Activated CD8-positive, alpha-beta T cell treated with anti-CD3 and anti-CD28 coated beads, Interleukin-2, amount 10 ng/mL, durations not matched to agents 7 days and 5 days (primary cell): Measurements from ENCODE around the gene KRTAP3-3. TPM values are rescaled to one million over a fixed set of nuclear protein-coding genes. Genes with fewer than 3 reads are reported as not detected.

Experiments used
- ATAC-seq: fragments of 150-1000 bp; cut with Tn5 transposase; one replicate; pipeline ENCODE4 v1.10.0; 2021; ENCODE audit warnings: moderate library complexity
- CTCF ChIA-PET: fragments of 350-600 bp; sonication (Branson Sonifier 250); formaldehyde crosslinking; loops from one replicate; lab custom pipeline; 2021; ENCODE audit warnings: antibody characterized with exemption; lab: Charles Lee
- POLR2A ChIA-PET: fragments of 350-600 bp; sonication (Branson Sonifier 250); formaldehyde crosslinking; loops from one replicate; lab custom pipeline; 2021; ENCODE audit warnings: antibody characterized with exemption; lab: Charles Lee
- DNase-seq: peaks from one replicate; pipeline ENCODE4 v3.0.0-alpha.2; 2020
- H3K27ac Mint-ChIP-seq: one replicate; pipeline ENCODE4 v1.8.0; 2021; ENCODE audit warnings: mild to moderate bottlenecking, mixed read lengths
- H3K27me3 Mint-ChIP-seq: one replicate; pipeline ENCODE4 v1.8.0; 2021; ENCODE audit warnings: low read depth, mixed read lengths
- H3K36me3 Mint-ChIP-seq: one replicate; pipeline ENCODE4 v1.8.0; 2021; ENCODE audit warnings: low read depth, mixed read lengths
- H3K4me1 Mint-ChIP-seq: one replicate; pipeline ENCODE4 v1.8.0; 2021; ENCODE audit warnings: low read depth, mixed read lengths
- H3K4me3 Mint-ChIP-seq: one replicate; pipeline ENCODE4 v1.8.0; 2021; ENCODE audit warnings: mild to moderate bottlenecking, mixed read lengths
- H3K9me3 Mint-ChIP-seq: one replicate; pipeline ENCODE4 v1.8.0; 2022; ENCODE audit warnings: mixed read lengths; ENCODE audit not compliant: insufficient read depth
- total RNA-seq, 2 experiments: library from RNA; stranded (reverse); gene quantifications; one replicate each; pipeline ENCODE4 v1.2.3, GENCODE V29; 2021

The KRTAP3-3 gene
- total RNA-seq, 2 experiments from 2014 or later = not detected

DNA sequence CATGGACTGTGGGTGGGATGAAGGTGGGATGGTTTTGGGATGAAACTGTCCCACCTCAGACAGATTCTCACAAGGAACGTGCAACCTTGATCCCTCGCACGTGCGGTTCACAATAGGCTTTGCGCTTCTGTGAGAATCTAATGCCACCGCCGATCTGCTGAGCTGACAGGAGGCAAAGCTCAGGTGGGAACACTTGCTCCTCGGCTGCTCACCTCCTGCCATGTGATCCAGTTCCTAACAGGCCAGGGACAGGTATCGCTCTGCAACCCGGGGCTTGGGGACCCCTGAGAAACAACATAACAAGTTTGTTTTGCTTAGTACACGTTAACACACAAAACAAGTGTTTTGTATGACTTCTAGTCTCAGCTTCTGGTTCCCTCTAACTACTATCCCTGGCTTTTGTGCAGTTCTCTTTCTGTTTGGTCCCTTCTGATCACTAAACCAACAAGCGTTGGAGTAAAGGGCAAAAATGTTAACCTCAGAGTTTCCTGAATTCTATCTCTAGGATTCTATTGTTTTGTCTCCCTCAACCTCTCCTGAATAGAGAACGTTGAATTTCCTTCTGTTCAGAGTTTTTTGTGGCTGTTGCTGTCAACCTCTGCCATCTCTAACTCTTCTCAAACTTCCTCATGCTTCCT lies 22.7 kb upstream of the KRTAP3-3 start:
- ATAC-seq = no peak
- Mint-ChIP-seq H3K4me1 (no peaks in the 10 kb centered on the region), H3K4me3 (no peak overlapping the region), H3K27ac (no peak overlapping the region), H3K27me3 (peaks cover 10% of the 10 kb centered on the region), H3K36me3 (no peaks in the 10 kb centered on the region), H3K9me3 (no peaks in the 10 kb centered on the region)
- DNase-seq = no peak
- ChIA-PET CTCF (interaction anchor here (1.5 kb wide), 1 partner anchor 8 kb away, joined by 3 read pairs; no protein-coding TSS in a partner anchor), POLR2A (no interaction called here)

DNA sequence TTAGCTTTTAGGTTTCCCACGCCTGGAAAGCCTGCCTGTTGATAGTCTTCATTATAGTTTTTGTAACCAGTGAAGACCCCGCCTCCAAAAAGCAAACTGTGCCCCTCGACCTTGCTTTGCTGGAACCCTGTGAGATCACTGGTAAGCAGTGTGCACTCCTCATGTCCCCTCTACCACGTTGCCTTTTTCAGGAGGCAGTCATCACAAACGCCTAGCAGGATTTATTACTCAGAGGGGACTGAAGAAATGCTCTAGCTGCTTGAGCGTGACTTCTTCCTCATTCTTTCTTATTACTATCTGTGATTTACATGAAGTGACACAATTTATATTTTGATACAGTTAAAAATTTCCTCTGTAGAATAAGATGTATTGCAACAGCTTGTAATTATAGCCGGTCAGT lies 21.5 kb upstream of the KRTAP3-3 start:
- H3K27ac Mint-ChIP-seq = no peak overlapping the region
- CTCF ChIA-PET = interaction anchor here (1.5 kb wide), 1 partner anchor 9 kb away, joined by 3 read pairs; no protein-coding TSS in a partner anchor
- H3K9me3 Mint-ChIP-seq = no peaks in the 10 kb centered on the region
- DNase-seq (no peak), ATAC-seq (no peak)
- POLR2A ChIA-PET = no interaction called here
- no peak overlapping the region for H3K4me3 Mint-ChIP-seq
- peaks cover 8% of the 10 kb centered on the region for H3K27me3 Mint-ChIP-seq
- H3K4me1 Mint-ChIP-seq = no peaks in the 10 kb centered on the region
- H3K36me3 Mint-ChIP-seq = no peaks in the 10 kb centered on the region

DNA sequence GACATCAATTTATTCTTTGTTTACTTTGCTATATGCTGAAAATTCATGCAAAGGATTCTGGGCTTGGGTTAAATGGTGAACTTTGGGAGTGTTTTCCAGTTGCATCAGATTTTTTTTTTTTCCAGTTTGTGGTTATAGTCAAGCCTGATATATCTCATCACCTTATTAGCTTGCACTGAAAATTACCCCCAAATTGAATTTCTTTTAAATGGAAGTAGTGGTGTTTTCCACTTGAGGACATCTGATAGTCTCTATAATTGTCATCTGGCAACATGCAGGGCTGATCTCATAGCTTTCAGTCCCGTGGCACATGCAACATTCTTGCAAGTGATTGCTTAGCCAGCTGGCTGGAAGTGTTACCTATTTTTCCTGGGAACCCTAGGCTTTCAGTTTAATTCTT lies 19.6 kb upstream of the KRTAP3-3 start:
- no peak for ATAC-seq
- peaks cover 10% of the 10 kb centered on the region for H3K27me3 Mint-ChIP-seq
- CTCF ChIA-PET = no interaction called here
- no peak overlapping the region for H3K4me3 Mint-ChIP-seq
- no peak for DNase-seq
- H3K36me3 Mint-ChIP-seq = no peaks in the 10 kb centered on the region
- no peaks in the 10 kb centered on the region for H3K9me3 Mint-ChIP-seq
- H3K4me1 Mint-ChIP-seq = no peaks in the 10 kb centered on the region
- H3K27ac Mint-ChIP-seq = no peak overlapping the region
- POLR2A ChIA-PET = no interaction called here

DNA sequence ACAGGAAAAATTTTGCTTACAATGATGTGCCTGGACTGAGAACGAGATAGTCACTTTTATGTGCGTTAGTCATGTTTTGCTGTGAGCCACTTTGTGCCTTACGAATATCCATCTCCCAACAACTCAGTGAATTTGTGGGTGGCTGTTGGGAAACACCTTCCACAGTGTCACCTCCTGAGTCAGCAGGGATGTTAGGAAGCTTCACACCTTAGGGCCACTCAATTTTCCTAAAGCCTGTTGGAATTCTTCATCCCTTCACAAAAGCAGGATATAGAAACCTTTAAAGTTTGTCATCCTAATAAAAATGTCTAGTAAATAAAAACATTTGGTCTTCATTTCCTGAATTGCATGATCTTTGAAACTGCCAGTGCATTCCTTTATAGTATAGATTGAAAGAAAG lies 19.2 kb upstream of the KRTAP3-3 start:
- no peak overlapping the region for H3K27ac Mint-ChIP-seq
- H3K4me1 Mint-ChIP-seq = no peaks in the 10 kb centered on the region
- ChIA-PET CTCF (no interaction called here), POLR2A (no interaction called here)
- H3K27me3 Mint-ChIP-seq = peaks cover 10% of the 10 kb centered on the region
- no peak overlapping the region for H3K4me3 Mint-ChIP-seq
- no peaks in the 10 kb centered on the region for H3K36me3 Mint-ChIP-seq
- ATAC-seq (no peak), DNase-seq (no peak)
- no peaks in the 10 kb centered on the region for H3K9me3 Mint-ChIP-seq

DNA sequence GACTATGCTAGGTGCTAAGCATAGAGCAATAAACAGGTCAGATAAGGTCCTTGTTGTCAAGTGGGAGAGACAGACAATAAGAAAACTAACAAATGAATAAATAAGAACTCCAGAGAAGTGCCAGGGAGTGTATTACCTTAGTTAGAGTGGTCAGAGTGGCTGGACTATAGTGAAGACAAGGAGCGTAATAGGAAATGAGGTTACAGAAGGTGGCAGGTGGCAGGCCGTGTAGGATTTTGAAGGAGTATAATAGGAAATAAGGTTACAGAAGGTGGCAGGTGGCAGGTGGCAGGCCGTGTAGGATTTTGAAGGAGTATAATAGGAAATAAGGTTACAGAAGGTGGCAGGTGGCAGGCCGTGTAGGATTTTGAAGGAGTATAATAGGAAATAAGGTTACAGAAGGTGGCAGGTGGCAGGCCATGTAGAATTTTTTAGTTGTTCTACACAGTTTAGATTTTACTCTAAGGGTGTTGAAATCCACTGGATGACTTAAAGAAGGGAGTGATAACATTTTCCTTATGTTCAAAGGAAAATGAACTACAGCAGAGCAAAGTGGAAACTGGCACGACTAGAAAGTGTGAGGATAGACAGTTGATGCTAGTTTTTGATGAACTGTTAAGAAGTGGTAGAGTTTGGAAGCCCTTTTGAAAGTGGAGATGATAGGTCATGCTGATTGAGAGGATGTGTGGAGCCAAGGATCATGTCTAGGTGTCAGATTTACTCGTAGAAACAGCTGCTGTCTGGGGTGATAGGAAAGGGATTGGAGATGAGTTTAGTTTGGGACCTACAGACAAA lies 18.6 kb upstream of the KRTAP3-3 start:
- no peaks in the 10 kb centered on the region for H3K4me1 Mint-ChIP-seq
- DNase-seq (no peak), ATAC-seq (no peak)
- H3K27me3 Mint-ChIP-seq = peaks cover 10% of the 10 kb centered on the region
- ChIA-PET POLR2A (no interaction called here), CTCF (no interaction called here)
- H3K9me3 Mint-ChIP-seq = no peaks in the 10 kb centered on the region
- H3K27ac Mint-ChIP-seq = no peak overlapping the region
- H3K4me3 Mint-ChIP-seq = no peak overlapping the region
- H3K36me3 Mint-ChIP-seq = no peaks in the 10 kb centered on the region

DNA sequence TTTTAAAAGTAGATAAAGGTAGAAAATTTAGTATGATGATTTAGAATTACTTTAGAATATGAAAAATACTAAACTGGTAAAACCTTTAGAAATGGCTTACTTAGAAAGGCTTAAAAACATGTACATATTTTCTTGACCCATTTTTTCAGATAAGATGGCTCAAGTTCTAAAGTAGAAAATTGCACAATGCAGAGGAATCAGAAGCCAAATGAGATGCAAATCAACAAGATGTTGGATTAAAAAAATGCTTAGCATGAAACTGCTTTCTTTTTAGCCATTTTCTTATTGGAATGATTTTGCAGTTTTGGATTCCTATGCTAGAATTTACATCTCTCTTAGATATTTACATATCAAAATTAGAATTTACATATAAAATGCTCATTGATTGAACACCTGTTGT lies 16.5 kb upstream of the KRTAP3-3 start:
- Mint-ChIP-seq H3K4me3 (no peak overlapping the region), H3K36me3 (no peaks in the 10 kb centered on the region), H3K27ac (no peak overlapping the region), H3K4me1 (no peaks in the 10 kb centered on the region), H3K9me3 (no peaks in the 10 kb centered on the region), H3K27me3 (peaks cover 10% of the 10 kb centered on the region)
- CTCF ChIA-PET = no interaction called here
- DNase-seq = no peak
- no peak for ATAC-seq
- POLR2A ChIA-PET = interaction anchor here (0.6 kb wide), 1 partner anchor 14 kb away, joined by 3 read pairs; no protein-coding TSS in a partner anchor

DNA sequence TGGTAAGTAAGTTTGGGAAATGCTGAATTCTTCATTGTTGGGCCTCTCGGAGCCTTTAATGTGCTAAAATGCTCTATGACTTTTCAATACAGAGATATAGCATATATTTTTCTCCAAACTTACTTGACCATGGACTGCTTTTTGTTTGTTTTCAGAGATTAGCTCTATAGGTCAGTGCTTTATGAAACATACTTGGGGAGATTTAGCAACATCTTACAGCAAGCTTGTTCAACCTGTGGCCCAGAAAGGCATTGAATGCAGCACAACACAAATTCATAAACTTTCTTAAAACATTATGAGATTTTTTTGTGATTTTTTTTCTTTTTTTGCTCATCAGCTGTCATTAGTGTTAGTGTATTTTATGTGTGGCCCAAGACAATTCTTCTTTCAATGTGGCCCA lies 16.0 kb upstream of the KRTAP3-3 start:
- DNase-seq (no peak), ATAC-seq (no peak)
- no peaks in the 10 kb centered on the region for H3K9me3 Mint-ChIP-seq
- H3K4me3 Mint-ChIP-seq = no peak overlapping the region
- no peaks in the 10 kb centered on the region for H3K4me1 Mint-ChIP-seq
- ChIA-PET CTCF (interaction anchor here (1.0 kb wide), 1 partner anchor 206 kb away, joined by 3 read pairs; no protein-coding TSS in a partner anchor), POLR2A (interaction anchor here (0.6 kb wide), 1 partner anchor 13 kb away, joined by 3 read pairs; no protein-coding TSS in a partner anchor)
- H3K36me3 Mint-ChIP-seq = no peaks in the 10 kb centered on the region
- peaks cover 10% of the 10 kb centered on the region for H3K27me3 Mint-ChIP-seq
- no peak overlapping the region for H3K27ac Mint-ChIP-seq

DNA sequence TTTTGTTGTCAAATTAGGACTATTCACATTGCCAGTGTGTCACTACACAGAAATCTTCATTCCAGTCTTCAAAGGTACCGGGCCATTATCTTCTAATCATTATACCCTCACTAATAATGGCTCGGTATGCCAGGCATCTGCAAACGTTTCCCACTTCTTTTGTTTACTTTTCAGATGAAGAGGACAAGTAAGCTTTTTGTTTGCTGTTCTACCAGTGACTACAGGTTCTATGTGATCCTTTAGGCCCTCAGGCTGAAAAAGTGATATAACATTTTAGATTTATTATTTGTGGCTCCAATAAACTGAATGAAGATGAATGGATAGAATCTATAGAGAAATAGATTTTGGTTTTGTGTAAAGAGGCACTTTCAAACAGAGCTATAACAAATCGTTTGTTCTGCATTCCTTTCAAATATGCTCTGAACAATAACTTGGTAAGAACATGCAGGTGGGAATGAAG lies 15.4 kb upstream of the KRTAP3-3 start:
- Mint-ChIP-seq H3K27ac (no peak overlapping the region), H3K27me3 (peaks cover 7% of the 10 kb centered on the region), H3K4me1 (no peaks in the 10 kb centered on the region), H3K4me3 (no peak overlapping the region), H3K9me3 (no peaks in the 10 kb centered on the region), H3K36me3 (no peaks in the 10 kb centered on the region)
- ATAC-seq (no peak), DNase-seq (no peak)
- CTCF ChIA-PET = interaction anchor here (1.0 kb wide), 1 partner anchor 205 kb away, joined by 3 read pairs; no protein-coding TSS in a partner anchor
- POLR2A ChIA-PET = no interaction called here

DNA sequence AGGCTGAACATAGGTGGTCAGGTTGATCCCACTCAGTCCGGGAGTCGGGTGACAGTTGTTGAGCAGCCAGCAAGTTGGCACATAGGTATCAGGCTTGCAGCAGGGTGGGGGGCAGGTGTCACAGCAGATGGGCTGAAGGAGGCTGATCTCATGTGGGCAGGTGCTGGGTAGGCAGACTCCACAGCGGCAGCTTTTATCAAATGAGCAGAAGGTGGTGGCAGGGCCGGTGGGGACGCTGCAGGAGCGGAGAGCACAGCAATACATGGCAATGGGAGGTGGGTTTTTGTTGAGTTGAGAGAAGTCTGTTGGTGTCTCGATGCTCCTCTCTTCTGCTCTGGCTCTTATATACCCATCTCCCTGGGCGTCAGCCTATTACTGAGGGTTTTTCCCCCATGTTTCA lies 14.8 kb upstream of the KRTAP3-3 start, which contains the start of gene KRTAP3-1:
Gene KRTAP3-1 (minus strand): TSS at position 318 of the 400 bp plus-strand sequence. CDS start 54 bp downstream, at position 264.
- Mint-ChIP-seq H3K27me3 (peaks cover 7% of the 10 kb centered on the region), H3K9me3 (no peaks in the 10 kb centered on the region), H3K4me3 (no peak within 1 kb of the TSS), H3K36me3 (no peaks in the 10 kb centered on the region), H3K4me1 (no peaks in the 10 kb centered on the region), H3K27ac (no peak within 1 kb of the TSS)
- DNase-seq (no peak), ATAC-seq (no peak)
- CTCF ChIA-PET = no interaction called here
- POLR2A ChIA-PET = no interaction called here

DNA sequence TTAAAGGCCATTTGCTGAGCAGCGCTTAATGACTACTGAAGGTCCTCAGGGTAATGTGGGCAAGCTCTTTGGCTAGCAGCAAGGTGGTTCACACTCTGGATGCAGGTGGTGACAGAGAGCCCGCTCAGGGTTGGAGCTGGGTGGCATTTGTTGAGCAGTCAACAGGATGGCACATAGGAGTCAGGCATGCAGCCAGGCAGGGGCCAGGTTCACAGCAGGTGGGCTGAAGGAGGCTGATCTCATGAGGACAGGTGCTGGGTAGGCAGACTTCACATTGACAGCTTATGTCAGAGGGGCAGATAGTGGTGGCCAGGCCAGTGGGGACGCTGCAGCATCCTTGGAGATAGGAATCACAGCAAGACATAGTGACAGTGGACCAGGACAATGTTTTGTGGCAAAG lies 10.4 kb upstream of the KRTAP3-3 start:
- DNase-seq = no peak
- ATAC-seq = no peak
- no peak overlapping the region for H3K4me3 Mint-ChIP-seq
- CTCF ChIA-PET = no interaction called here
- no peaks in the 10 kb centered on the region for H3K9me3 Mint-ChIP-seq
- no peak overlapping the region for H3K27ac Mint-ChIP-seq
- POLR2A ChIA-PET = no interaction called here
- no peaks in the 10 kb centered on the region for H3K4me1 Mint-ChIP-seq
- H3K27me3 Mint-ChIP-seq = peaks cover 8% of the 10 kb centered on the region
- no peaks in the 10 kb centered on the region for H3K36me3 Mint-ChIP-seq

DNA sequence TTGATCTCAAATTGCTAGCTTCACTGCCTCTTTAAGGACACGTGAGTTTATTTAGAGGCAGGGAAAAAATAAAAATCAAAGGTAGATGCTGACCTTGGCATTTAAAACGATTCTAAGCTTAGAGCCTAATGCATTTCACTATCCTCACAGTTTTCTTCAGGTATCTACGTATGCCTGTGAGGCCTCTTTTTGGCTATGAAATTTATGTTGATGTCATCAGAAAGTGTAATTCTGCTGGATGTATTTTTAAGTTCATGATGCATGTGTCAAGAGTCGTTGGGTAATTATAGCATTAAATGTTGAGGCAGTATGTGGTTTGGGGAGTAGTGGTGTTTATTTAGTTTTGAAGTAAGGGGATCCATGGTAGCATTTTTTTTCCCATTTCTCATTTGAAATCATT lies 10.0 kb upstream of the KRTAP3-3 start:
- H3K4me3 Mint-ChIP-seq = no peak overlapping the region
- CTCF ChIA-PET = no interaction called here
- no peaks in the 10 kb centered on the region for H3K36me3 Mint-ChIP-seq
- no peak for ATAC-seq
- H3K27me3 Mint-ChIP-seq = peaks cover 9% of the 10 kb centered on the region
- H3K9me3 Mint-ChIP-seq = no peaks in the 10 kb centered on the region
- no peak for DNase-seq
- POLR2A ChIA-PET = no interaction called here
- no peak overlapping the region for H3K27ac Mint-ChIP-seq
- no peaks in the 10 kb centered on the region for H3K4me1 Mint-ChIP-seq

DNA sequence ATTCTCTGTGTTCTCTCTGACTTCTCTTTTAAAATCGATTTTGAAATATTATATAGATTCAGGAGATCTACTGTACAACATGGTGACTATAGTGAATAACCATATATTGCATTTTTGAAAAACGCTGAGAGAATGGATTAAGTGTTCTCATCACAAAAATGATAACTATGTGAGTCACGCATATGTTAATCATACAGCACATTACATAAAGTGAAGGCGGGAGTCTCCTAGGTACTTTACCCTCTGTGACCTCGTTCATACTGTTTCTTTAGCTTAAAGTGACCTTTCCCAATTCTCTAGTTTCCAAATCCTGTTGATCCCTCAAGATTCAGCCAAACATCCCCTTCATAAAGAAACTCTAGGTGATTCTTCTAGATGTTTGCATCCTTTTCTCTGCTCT lies 8.8 kb upstream of the KRTAP3-3 start:
- H3K36me3 Mint-ChIP-seq = no peaks in the 10 kb centered on the region
- no peak overlapping the region for H3K27ac Mint-ChIP-seq
- H3K4me1 Mint-ChIP-seq = no peaks in the 10 kb centered on the region
- DNase-seq = no peak
- H3K9me3 Mint-ChIP-seq = no peaks in the 10 kb centered on the region
- POLR2A ChIA-PET = no interaction called here
- no peak overlapping the region for H3K4me3 Mint-ChIP-seq
- peaks cover 9% of the 10 kb centered on the region for H3K27me3 Mint-ChIP-seq
- ATAC-seq = no peak
- CTCF ChIA-PET = no interaction called here
